HEK293 (cell line): ENCODE measurements around the gene PRMT6.

ENCODE experiments used
- SP3 ChIP-seq: fragments of 450-650 bp; formaldehyde crosslinking; IDR thresholded peaks from 2 replicates; pipeline ENCODE4 v1.5.1; 2016; ENCODE audit warnings: missing biosample characterization, missing genetic modification characterization
- SP7 ChIP-seq: fragments of 450-650 bp; formaldehyde crosslinking; IDR thresholded peaks from 2 replicates; pipeline ENCODE4 v1.5.1; 2016; ENCODE audit warnings: missing biosample characterization, missing genetic modification characterization
- ZFP41 ChIP-seq: fragments of 450-650 bp; formaldehyde crosslinking; IDR thresholded peaks from 2 replicates; pipeline ENCODE4 v1.5.1; 2016; ENCODE audit warnings: missing biosample characterization, missing genetic modification characterization, borderline replicate concordance
- ZFP69B ChIP-seq: fragments of 450-650 bp; formaldehyde crosslinking; IDR thresholded peaks from 2 replicates; pipeline ENCODE4 v1.5.1; 2016; ENCODE audit warnings: missing biosample characterization, missing genetic modification characterization
- ZNF112 ChIP-seq: fragments of 450-650 bp; formaldehyde crosslinking; IDR thresholded peaks from 2 replicates; pipeline ENCODE4 v1.5.0; 2017; ENCODE audit warnings: missing biosample characterization, missing genetic modification characterization
- ZNF16 ChIP-seq: fragments of 450-650 bp; formaldehyde crosslinking; IDR thresholded peaks from 2 replicates; pipeline ENCODE4 v1.5.1; 2016; ENCODE audit warnings: low read depth, missing biosample characterization, missing genetic modification characterization
- ZNF211 ChIP-seq: fragments of 450-650 bp; formaldehyde crosslinking; IDR thresholded peaks from 2 replicates; pipeline ENCODE4 v1.5.1; 2016; ENCODE audit warnings: low read depth, missing biosample characterization, missing genetic modification characterization
- ZNF561 ChIP-seq: fragments of 450-650 bp; IDR thresholded peaks from 2 replicates; pipeline ENCODE4 v1.5.1; 2018; ENCODE audit warnings: missing biosample characterization, missing genetic modification characterization, borderline replicate concordance
- TF ChIP-seq, protein P1 (sequence below): fragments of 450-650 bp; formaldehyde crosslinking; IDR thresholded peaks from 2 replicates; pipeline ENCODE4 v1.5.1; 2016; ENCODE audit warnings: missing biosample characterization, missing genetic modification characterization
- TF ChIP-seq, protein P2 (sequence below): fragments of 450-650 bp; formaldehyde crosslinking; IDR thresholded peaks from 2 replicates; pipeline ENCODE4 v1.5.1; 2016; ENCODE audit warnings: missing biosample characterization, missing genetic modification characterization
- TF ChIP-seq, protein P3 (sequence below): fragments of 450-650 bp; formaldehyde crosslinking; IDR thresholded peaks from 2 replicates; pipeline ENCODE4 v1.5.1; 2016; ENCODE audit warnings: missing biosample characterization, missing genetic modification characterization
- TF ChIP-seq, protein P4 (sequence below): fragments of 450-650 bp; formaldehyde crosslinking; IDR thresholded peaks from 2 replicates; pipeline ENCODE4; 2016; ENCODE audit warnings: missing biosample characterization, missing genetic modification characterization
- TF ChIP-seq, protein P5 (sequence below): fragments of 450-650 bp; formaldehyde crosslinking; IDR thresholded peaks from 2 replicates; pipeline ENCODE4 v1.5.1; 2017; ENCODE audit warnings: missing biosample characterization, missing genetic modification characterization

DNA sequence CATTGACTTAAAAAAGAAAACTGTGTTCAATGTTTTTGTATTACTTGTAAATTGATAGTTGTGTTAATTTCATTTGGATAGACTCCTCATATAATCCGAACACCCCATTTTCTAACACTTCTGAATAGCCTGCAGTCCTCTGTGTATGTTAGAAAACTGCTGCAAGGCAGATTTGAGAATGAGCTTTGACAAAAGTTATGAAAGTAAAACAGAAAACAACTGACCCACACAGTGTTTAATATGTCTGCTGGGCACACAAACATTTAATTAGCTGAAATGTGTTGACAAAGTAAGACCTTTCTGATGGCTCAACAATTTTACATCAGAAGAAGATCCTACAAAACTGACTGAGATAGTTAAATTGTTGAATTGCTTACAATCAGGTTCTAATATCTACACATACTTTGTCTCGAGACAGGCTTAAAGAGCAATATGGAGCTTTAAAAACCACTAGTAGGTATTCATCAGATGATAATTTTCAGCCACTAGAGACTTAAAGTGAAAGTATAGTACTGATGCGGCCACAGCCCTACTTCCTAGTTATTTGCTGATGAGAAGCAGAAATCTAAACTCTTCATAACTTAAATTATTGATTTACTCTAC is 40.0 kb upstream of the PRMT6 start:
- no peak for TF ChIP-seq SP3 (tag by site-specific recombination)
- TF ChIP-seq, protein P1, sequence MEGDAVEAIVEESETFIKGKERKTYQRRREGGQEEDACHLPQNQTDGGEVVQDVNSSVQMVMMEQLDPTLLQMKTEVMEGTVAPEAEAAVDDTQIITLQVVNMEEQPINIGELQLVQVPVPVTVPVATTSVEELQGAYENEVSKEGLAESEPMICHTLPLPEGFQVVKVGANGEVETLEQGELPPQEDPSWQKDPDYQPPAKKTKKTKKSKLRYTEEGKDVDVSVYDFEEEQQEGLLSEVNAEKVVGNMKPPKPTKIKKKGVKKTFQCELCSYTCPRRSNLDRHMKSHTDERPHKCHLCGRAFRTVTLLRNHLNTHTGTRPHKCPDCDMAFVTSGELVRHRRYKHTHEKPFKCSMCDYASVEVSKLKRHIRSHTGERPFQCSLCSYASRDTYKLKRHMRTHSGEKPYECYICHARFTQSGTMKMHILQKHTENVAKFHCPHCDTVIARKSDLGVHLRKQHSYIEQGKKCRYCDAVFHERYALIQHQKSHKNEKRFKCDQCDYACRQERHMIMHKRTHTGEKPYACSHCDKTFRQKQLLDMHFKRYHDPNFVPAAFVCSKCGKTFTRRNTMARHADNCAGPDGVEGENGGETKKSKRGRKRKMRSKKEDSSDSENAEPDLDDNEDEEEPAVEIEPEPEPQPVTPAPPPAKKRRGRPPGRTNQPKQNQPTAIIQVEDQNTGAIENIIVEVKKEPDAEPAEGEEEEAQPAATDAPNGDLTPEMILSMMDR (tag by site-specific recombination), result no peak
- TF ChIP-seq ZNF112 (tag by site-specific recombination), result no peak
- TF ChIP-seq, protein P2, sequence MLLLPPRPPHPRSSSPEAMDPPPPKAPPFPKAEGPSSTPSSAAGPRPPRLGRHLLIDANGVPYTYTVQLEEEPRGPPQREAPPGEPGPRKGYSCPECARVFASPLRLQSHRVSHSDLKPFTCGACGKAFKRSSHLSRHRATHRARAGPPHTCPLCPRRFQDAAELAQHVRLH, result no peak
- TF ChIP-seq, protein P3, sequence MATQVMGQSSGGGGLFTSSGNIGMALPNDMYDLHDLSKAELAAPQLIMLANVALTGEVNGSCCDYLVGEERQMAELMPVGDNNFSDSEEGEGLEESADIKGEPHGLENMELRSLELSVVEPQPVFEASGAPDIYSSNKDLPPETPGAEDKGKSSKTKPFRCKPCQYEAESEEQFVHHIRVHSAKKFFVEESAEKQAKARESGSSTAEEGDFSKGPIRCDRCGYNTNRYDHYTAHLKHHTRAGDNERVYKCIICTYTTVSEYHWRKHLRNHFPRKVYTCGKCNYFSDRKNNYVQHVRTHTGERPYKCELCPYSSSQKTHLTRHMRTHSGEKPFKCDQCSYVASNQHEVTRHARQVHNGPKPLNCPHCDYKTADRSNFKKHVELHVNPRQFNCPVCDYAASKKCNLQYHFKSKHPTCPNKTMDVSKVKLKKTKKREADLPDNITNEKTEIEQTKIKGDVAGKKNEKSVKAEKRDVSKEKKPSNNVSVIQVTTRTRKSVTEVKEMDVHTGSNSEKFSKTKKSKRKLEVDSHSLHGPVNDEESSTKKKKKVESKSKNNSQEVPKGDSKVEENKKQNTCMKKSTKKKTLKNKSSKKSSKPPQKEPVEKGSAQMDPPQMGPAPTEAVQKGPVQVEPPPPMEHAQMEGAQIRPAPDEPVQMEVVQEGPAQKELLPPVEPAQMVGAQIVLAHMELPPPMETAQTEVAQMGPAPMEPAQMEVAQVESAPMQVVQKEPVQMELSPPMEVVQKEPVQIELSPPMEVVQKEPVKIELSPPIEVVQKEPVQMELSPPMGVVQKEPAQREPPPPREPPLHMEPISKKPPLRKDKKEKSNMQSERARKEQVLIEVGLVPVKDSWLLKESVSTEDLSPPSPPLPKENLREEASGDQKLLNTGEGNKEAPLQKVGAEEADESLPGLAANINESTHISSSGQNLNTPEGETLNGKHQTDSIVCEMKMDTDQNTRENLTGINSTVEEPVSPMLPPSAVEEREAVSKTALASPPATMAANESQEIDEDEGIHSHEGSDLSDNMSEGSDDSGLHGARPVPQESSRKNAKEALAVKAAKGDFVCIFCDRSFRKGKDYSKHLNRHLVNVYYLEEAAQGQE, result no peak
- no peak for TF ChIP-seq ZNF16
- TF ChIP-seq, protein P4, sequence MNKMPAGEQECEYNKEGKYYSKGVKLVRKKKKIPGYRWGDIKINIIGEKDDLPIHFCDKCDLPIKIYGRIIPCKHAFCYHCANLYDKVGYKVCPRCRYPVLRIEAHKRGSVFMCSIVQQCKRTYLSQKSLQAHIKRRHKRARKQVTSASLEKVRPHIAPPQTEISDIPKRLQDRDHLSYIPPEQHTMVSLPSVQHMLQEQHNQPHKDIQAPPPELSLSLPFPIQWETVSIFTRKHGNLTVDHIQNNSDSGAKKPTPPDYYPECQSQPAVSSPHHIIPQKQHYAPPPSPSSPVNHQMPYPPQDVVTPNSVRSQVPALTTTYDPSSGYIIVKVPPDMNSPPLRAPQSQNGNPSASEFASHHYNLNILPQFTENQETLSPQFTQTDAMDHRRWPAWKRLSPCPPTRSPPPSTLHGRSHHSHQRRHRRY (tag by site-specific recombination), result no peak
- TF ChIP-seq ZNF561 (tag by site-specific recombination), result no peak
- no peak for TF ChIP-seq ZFP41
- TF ChIP-seq, protein P5, sequence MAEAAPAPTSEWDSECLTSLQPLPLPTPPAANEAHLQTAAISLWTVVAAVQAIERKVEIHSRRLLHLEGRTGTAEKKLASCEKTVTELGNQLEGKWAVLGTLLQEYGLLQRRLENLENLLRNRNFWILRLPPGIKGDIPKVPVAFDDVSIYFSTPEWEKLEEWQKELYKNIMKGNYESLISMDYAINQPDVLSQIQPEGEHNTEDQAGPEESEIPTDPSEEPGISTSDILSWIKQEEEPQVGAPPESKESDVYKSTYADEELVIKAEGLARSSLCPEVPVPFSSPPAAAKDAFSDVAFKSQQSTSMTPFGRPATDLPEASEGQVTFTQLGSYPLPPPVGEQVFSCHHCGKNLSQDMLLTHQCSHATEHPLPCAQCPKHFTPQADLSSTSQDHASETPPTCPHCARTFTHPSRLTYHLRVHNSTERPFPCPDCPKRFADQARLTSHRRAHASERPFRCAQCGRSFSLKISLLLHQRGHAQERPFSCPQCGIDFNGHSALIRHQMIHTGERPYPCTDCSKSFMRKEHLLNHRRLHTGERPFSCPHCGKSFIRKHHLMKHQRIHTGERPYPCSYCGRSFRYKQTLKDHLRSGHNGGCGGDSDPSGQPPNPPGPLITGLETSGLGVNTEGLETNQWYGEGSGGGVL, result no peak
- no peak for TF ChIP-seq ZNF211
- TF ChIP-seq ZFP69B (tag by site-specific recombination), result no peak
- TF ChIP-seq SP7, result no peak
